Measurements from ENCODE around the gene CHRNA10.

DNA sequence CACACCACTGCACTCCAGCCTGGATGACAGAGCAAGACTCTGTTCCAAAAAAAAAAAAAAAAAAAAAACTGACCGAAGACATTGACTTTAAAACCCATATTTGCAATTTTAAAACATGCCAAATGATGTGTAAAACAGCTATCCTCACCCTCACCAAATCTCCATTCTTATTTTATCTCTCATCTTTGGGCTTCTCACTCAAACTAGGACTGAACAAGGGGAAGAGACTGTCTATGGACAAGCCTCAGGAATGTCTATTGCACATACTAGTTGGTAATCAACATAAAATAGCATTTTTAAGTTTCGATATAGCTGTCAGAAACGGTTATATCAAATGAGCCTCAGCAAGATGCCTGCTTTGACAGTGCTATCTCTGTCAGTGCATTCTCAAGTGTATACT, 7.9 kb upstream of the CHRNA10 start:
- TF ChIP-seq, protein P1, sequence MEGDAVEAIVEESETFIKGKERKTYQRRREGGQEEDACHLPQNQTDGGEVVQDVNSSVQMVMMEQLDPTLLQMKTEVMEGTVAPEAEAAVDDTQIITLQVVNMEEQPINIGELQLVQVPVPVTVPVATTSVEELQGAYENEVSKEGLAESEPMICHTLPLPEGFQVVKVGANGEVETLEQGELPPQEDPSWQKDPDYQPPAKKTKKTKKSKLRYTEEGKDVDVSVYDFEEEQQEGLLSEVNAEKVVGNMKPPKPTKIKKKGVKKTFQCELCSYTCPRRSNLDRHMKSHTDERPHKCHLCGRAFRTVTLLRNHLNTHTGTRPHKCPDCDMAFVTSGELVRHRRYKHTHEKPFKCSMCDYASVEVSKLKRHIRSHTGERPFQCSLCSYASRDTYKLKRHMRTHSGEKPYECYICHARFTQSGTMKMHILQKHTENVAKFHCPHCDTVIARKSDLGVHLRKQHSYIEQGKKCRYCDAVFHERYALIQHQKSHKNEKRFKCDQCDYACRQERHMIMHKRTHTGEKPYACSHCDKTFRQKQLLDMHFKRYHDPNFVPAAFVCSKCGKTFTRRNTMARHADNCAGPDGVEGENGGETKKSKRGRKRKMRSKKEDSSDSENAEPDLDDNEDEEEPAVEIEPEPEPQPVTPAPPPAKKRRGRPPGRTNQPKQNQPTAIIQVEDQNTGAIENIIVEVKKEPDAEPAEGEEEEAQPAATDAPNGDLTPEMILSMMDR (IDR thresholded peaks at IDR 0.05; ENCODE audit: borderline replicate concordance, extremely low read depth, low read length, poor library complexity, severe bottlenecking) = no peak
- TF ChIP-seq EZH2 (IDR thresholded peaks at IDR 0.05; ENCODE audit: borderline replicate concordance, low read depth, low read length, severe bottlenecking) = no peak

Data from DND-41 (cell line).